GM23248 (cell line): ENCODE measurements around the gene CEBPG. TPM values are rescaled to one million over a fixed set of nuclear protein-coding genes. Genes with fewer than 3 reads are reported as not detected.

Source experiments
- DNase-seq: peaks from one replicate; pipeline ENCODE4 v3.0.0-alpha.2; 2015
- H2AFZ ChIP-seq: fragments of 200-600 bp; sonication (generic); 2 replicates; pipeline ENCODE4 v1.6.1; 2016; ENCODE audit warnings: antibody characterized with exemption
- H3F3A ChIP-seq: fragments of 200-600 bp; sonication (generic); 2 replicates; pipeline ENCODE4 v1.6.1; 2016; ENCODE audit warnings: mild to moderate bottlenecking, antibody characterized with exemption, mixed run types; ENCODE audit not compliant: insufficient read depth
- H3K27ac ChIP-seq: fragments of 200-600 bp; sonication (generic); 2 replicates; pipeline ENCODE4 v1.5.1; 2016; ENCODE audit warnings: mild to moderate bottlenecking
- H3K27me3 ChIP-seq: fragments of 200-600 bp; sonication (generic); replicated peaks from 2 replicates; pipeline ENCODE4 v1.6.1; 2016; ENCODE audit warnings: mild to moderate bottlenecking; ENCODE audit not compliant: insufficient read depth
- H3K36me3 ChIP-seq: fragments of 200-600 bp; sonication (generic); 2 replicates; pipeline ENCODE4 v1.6.1; 2016; ENCODE audit warnings: low read depth, mild to moderate bottlenecking
- H3K4me1 ChIP-seq: fragments of 200-600 bp; sonication (generic); 2 replicates; pipeline ENCODE4 v1.6.1; 2016; ENCODE audit warnings: mild to moderate bottlenecking; ENCODE audit not compliant: insufficient read depth
- H3K4me2 ChIP-seq: fragments of 200-600 bp; sonication (generic); one replicate; pipeline ENCODE4 v1.6.1; 2016; ENCODE audit warnings: mild to moderate bottlenecking; ENCODE audit not compliant: unreplicated experiment
- H3K4me3 ChIP-seq: fragments of 200-600 bp; sonication (generic); 2 replicates; pipeline ENCODE4 v1.5.1; 2016; ENCODE audit warnings: mild to moderate bottlenecking
- H3K79me2 ChIP-seq: fragments of 200-600 bp; sonication (generic); 2 replicates; pipeline ENCODE4 v1.6.1; 2016; ENCODE audit warnings: mild to moderate bottlenecking; ENCODE audit not compliant: insufficient read depth
- H3K9ac ChIP-seq: fragments of 200-600 bp; sonication (generic); 2 replicates; pipeline ENCODE4 v1.6.1; 2016; ENCODE audit warnings: mild to moderate bottlenecking
- H3K9me2 ChIP-seq: fragments of 200-600 bp; sonication (generic); 2 replicates; pipeline ENCODE4 v1.6.1; 2016; ENCODE audit warnings: mixed run types, mild to moderate bottlenecking, moderate library complexity; ENCODE audit not compliant: insufficient read depth
- H3K9me3 ChIP-seq: fragments of 200-600 bp; sonication (generic); one replicate; pipeline ENCODE4 v1.6.1; 2017; ENCODE audit warnings: low read depth
- H4K20me1 ChIP-seq: fragments of 200-600 bp; sonication (generic); 2 replicates; pipeline ENCODE4 v1.6.0; 2016; ENCODE audit not compliant: insufficient read depth
- EZH2 ChIP-seq: fragments of 200-600 bp; sonication (generic); IDR thresholded peaks from 2 replicates; pipeline ENCODE4 v1.6.1; 2018; ENCODE audit warnings: antibody characterized with exemption, mild to moderate bottlenecking; ENCODE audit not compliant: insufficient read depth, poor library complexity, severe bottlenecking
- EZH2phosphoT487 ChIP-seq: fragments of 200-600 bp; sonication (generic); IDR thresholded peaks from 2 replicates; pipeline ENCODE4 v1.6.1; 2018; ENCODE audit warnings: antibody characterized with exemption, moderate library complexity, mild to moderate bottlenecking, low read depth; ENCODE audit not compliant: insufficient read depth
- WGBS, 2 experiments: methylation state at CpG; one replicate each; pipeline ENCODE4 v1.1.6; 2015 to 2017; ENCODE audit warnings: low lambda C conversion rate in 2 of 2, low coverage in 1 of 2; ENCODE audit errors: missing lambda C conversion rate in 2 of 2; 5-methylcytosine and 5-hydroxymethylcytosine counted together
- in situ Hi-C: fragments of 300-500 bp; cut with MboI; formaldehyde crosslinking; loops from 2 replicates; pipeline ENCODE4 v1.15.0; 2020
- polyA plus RNA-seq: library from polyadenylated mRNA; unstranded; fragments of >200 nt; fragmentation: Nextera tagmentation; extraction: Ambion mirVana; gene quantifications from 2 replicates; pipeline ENCODE4 v1.2.1, GENCODE V29; 2016
- total RNA-seq: library from RNA; depleted of rRNA; stranded (reverse); fragments of >200 nt; shearing (Covaris generic); gene quantifications from 2 replicates; pipeline ENCODE4 v1.2.3, GENCODE V29; 2014

CEBPG gene
- total and polyA plus RNA-seq, 2 experiments from 2014 or later = 27.6 to 36.2 TPM

GRCh38 chr19:33418871-33419787, 45.6 kb downstream of the CEBPG start:
- Histone ChIP-seq H3K9me3 (no peaks in the 10 kb centered on the region), H3F3A (no peaks in the 10 kb centered on the region), H3K9ac (no peak overlapping the region), H3K27ac (no peak overlapping the region), H3K4me2 (no peak overlapping the region), H3K9me2 (no peaks in the 10 kb centered on the region), H2AFZ (no peak overlapping the region), H3K4me1 (no peaks in the 10 kb centered on the region), H4K20me1 (no peaks in the 10 kb centered on the region), H3K36me3 (no peaks in the 10 kb centered on the region), H3K27me3 (no peaks in the 10 kb centered on the region), H3K79me2 (no peaks in the 10 kb centered on the region), H3K4me3 (no peak overlapping the region)
- in situ Hi-C loops = no loop called here
- no peak for DNase-seq
- WGBS, 2 experiments = 86 to 87% methylated on average over 20 of the region's 20 CpGs
- no peak for TF ChIP-seq EZH2phosphoT487
- TF ChIP-seq EZH2 = no peak

DNA sequence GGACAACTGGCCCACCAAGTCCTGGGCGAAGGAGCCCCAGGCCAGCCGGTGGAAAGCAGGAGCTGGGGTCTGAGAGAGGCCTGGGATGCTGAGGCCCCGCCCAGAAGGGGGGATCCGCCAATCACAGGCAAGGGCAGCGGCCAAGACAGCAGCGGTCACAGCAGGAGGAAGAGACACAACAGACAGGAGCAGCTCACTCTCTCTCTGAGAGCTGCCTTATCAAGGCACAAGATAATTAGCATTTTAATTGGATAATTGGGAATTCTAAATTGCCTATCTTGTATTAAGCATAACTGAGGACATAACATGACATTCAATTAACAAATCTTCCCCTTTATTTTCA, 46.2 kb downstream of the CEBPG start:
- Histone ChIP-seq H3K4me2 (no peak overlapping the region), H3K9me2 (no peaks in the 10 kb centered on the region), H3K79me2 (no peaks in the 10 kb centered on the region), H3K9me3 (no peaks in the 10 kb centered on the region), H3F3A (no peaks in the 10 kb centered on the region), H4K20me1 (no peaks in the 10 kb centered on the region), H3K36me3 (no peaks in the 10 kb centered on the region), H3K9ac (no peak overlapping the region), H3K4me1 (no peaks in the 10 kb centered on the region), H3K4me3 (no peak overlapping the region), H2AFZ (no peak overlapping the region), H3K27me3 (no peaks in the 10 kb centered on the region), H3K27ac (no peak overlapping the region)
- no peak for DNase-seq
- 77 to 81% methylated on average over 6 of the region's 6 CpGs for WGBS, 2 experiments
- in situ Hi-C loops = loop anchor here (5.0 kb wide), 1 partner anchor 353 kb away; no protein-coding TSS in a partner anchor
- TF ChIP-seq EZH2phosphoT487 (no peak), EZH2 (no peak)

DNA sequence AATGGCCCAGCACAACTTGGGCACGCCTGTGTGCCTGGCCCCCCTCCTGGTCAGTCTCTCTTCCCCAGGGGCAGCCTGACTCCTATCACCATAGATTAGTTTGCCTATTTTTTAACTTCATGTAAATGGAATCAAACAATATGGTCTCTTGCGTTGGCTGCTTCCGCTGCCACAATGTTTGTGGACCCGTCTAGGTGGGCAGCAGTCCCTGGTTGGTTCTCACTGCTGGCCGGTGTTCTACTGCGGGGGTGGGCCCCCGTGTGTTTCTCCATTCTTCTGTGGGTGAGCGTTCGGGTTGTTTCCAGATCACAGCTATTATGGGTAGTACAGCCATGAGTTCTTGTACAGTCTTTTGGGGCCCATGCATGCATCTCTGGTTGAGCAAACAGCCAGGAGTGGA, 47.3 kb downstream of the CEBPG start:
- no peaks in the 10 kb centered on the region for H3K79me2 ChIP-seq
- no peak for TF ChIP-seq EZH2
- TF ChIP-seq EZH2phosphoT487 = no peak
- H3K27ac ChIP-seq = no peak overlapping the region
- no peak overlapping the region for H3K4me3 ChIP-seq
- in situ Hi-C loops = loop anchor here (5.0 kb wide), 1 partner anchor 351 kb away; no protein-coding TSS in a partner anchor
- no peaks in the 10 kb centered on the region for H3K27me3 ChIP-seq
- no peak overlapping the region for H2AFZ ChIP-seq
- no peak overlapping the region for H3K4me2 ChIP-seq
- H3K9me2 ChIP-seq = no peaks in the 10 kb centered on the region
- H3F3A ChIP-seq = no peaks in the 10 kb centered on the region
- no peaks in the 10 kb centered on the region for H3K36me3 ChIP-seq
- no peak overlapping the region for H3K9ac ChIP-seq
- H3K9me3 ChIP-seq = no peaks in the 10 kb centered on the region
- no peaks in the 10 kb centered on the region for H3K4me1 ChIP-seq
- 95 to 96% methylated on average over 9 of the region's 9 CpGs for WGBS, 2 experiments
- DNase-seq = no peak
- H4K20me1 ChIP-seq = no peaks in the 10 kb centered on the region

DNA sequence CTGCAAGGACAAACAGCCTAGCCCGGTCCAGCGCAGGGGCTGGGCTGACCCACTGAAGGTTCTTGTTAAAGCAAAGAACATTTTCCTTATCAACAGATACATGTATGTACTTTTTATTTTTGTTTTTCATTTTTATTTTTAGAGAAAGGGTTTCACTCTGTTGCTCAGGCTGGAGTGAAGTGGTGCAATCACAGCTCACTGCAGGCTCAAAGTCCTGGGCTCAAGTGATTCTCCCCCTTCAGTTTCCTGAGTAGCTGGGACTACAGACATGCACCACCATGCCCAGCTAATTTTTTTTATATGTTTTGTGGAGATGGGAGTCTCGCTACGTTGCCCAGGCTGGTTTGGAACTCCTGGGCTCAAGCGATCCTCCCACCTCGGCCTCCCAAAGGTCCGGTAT, 47.9 kb downstream of the CEBPG start:
- no peak for TF ChIP-seq EZH2phosphoT487
- TF ChIP-seq EZH2 = no peak
- WGBS, 2 experiments = 95 to 97% methylated on average over 7 of the region's 7 CpGs
- H3K4me3 ChIP-seq = no peak overlapping the region
- H3K4me2 ChIP-seq = no peak overlapping the region
- H4K20me1 ChIP-seq = no peaks in the 10 kb centered on the region
- H2AFZ ChIP-seq = no peak overlapping the region
- H3K9ac ChIP-seq = no peak overlapping the region
- no peaks in the 10 kb centered on the region for H3K9me3 ChIP-seq
- H3K79me2 ChIP-seq = no peaks in the 10 kb centered on the region
- H3K27ac ChIP-seq = no peak overlapping the region
- no peak for DNase-seq
- H3K4me1 ChIP-seq = no peaks in the 10 kb centered on the region
- in situ Hi-C loops = loop anchor here (5.0 kb wide), 1 partner anchor 351 kb away; no protein-coding TSS in a partner anchor
- H3K27me3 ChIP-seq = no peaks in the 10 kb centered on the region
- no peaks in the 10 kb centered on the region for H3K36me3 ChIP-seq
- no peaks in the 10 kb centered on the region for H3K9me2 ChIP-seq
- no peaks in the 10 kb centered on the region for H3F3A ChIP-seq
